Fibroblast of gingiva (primary cell): ENCODE measurements around the gene SOS2.
"Not testable (repeated sequence)": the region's sequence is repeated elsewhere in the genome, so short reads cannot be mapped to it uniquely, and the experiment has no call there.

ENCODE experiments used
- DNase-seq: peaks from one replicate; pipeline ENCODE4 v3.0.0-alpha.2; 2011; ENCODE audit warnings: low read depth

The SOS2 gene

DNA sequence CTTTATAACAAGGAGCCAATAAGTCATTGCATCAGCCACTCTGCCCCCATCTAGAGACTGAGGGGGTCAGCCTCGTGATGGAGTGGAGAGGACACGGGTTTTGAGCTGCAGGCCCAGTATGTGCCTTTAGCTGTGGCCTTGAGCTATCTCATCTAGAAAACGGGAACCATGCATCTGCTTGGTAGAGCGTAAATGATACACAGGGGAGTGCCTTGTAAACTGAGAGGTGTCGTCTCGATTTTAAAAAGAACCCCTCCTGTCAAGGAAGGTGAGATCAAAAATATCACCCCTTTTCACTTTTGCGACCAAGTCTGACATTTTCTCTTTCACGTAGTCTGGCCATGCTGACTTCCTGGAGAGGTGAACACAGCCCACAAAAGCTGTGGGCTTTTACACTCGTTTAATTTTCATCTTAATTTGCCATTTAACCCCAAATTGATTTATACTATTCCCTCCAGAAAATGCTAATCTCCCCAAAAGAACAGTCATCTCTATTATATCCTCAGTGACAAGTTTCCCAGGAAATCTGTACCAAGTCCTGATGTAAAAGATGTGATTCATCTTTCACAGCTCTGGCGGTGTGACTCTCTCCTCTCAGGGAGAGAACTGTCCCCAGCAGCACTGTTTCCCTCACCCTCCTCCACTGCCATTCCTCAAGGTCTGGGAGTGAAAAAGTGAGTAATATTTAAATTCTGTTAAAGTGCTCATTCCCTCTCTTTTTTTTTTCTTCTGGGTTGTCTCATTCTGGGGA, 145.6 kb downstream of the SOS2 start:
- DNase-seq: no peak

DNA sequence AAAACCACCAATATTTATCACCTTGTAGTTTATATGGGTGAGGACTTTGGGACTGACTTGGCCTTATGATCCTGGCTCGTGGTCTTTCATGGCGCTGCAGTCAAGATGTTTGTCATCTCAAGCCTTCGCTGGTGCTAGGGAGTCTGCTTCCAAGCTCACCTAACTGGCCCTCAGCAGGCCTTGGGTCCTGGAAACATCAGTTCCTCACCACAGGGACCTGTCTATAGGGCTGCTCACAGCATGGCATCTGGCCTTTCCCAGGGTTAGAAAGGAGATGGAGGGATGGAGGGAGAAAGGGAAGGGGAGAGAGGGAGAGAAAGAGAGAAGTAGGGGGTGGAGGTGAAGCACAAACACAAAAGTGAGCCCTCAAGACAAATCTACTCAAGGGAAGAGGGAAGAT, 146.7 kb downstream of the SOS2 start:
- DNase-seq: no peak

DNA sequence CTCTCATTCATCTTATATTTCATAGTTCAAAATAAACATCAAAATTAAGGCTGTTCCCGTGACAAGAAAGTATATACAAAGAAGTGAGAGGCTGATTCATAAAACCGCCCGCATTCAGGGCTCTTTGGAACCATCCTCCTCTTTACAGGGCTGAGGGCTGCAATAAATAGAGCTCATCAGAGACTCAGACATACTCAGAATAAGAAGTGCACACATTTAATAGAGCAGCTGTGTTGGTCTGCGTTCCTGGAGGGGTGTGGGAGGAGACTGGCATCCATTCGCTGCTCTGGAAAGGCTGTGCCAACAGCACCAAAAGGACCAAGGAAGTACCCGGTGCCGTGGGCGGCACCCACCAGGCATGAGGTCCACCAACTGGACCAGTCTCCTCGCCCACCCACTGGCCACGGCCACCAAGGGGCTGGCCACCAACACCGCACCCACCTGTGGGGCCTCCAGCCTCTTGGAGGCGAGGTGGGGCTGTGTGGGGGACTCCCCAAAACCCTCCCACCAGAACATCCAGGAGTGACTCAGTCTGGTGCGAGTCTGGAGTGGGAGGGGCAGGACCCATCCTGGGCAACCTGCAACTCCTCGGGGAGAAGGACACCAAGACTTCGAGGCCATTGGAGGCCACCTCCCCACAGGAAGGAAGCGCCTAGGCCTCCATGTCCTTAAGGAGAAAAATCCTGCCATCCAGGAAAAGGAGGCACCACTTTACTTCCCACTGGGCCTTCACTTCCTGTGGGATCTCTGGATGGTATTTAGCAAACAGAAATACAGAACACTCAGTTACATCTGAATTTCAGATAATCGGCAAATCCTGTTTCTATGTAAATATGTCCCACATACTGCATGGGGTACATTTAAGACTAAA, 147.7 kb downstream of the SOS2 start:
- no peak for DNase-seq

DNA sequence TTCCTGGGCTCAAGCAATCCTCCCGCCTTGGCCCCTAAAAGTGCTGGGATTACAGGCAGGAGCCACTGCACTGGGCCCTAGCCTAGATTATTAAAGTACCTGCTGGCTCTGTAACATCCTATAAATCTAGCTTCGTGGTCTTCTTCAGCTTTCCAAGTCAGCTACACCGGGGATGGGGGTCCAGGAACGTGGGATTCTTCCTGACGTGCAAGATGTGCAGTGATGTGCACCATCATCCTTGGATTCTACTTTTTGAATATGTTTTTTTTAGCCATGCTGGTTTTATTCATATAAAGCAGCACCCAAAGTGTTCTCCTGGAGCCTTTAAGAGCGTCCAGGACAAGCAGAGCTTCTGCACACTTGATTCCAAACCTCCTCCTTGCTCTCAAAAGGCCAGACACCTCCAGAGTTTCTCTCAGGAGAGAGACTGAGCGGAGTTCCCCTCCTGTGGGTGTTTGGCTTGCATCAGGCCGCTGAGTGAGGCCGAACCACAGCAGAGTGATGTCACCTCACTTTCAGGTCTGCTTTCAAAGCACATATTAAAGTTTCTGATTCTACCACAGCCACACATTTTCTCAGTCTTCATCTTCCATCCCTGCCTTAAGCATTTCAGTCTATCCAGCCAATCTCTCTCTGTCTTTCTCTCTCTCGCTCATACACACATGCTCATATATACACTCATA, 148.5 kb downstream of the SOS2 start:
- DNase-seq: no peak

DNA sequence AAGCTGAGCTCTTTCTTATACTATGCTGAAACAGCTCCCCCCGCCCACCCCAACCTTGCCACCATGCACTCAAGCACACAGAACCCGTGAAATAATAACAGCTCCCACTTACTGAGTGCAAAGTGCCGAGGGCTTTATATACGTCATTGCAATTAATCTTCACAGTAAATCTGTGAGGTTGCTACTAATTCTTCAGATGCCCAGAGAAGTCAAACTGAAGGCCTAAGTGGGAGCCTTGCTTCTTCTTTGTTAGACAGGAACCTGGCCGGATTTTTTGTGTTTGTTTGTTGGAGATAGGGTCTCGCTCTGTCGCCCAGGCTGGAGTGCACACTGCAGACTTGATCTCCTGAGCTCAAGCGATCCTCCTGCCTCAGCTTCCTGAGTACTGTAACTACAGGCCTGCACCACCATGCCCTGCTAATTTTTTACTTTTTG, 149.1 kb downstream of the SOS2 start:
- no peak for DNase-seq

DNA sequence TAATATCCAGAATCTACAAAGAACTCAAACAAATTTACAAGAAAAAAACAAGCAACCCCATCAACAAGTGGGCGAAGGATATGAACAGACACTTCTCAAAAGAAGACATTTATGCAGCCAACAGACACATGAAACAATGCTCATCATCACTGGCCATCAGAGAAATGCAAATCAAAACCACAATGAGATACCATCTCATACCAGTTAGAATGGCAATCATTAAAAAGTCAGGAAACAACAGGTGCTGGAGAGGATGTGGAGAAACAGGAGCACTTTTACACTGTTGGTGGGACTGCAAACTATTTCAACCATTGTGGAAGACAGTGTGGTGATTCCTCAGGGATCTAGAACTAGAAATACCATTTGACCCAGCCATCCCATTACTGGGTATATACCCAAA, 152.3 kb downstream of the SOS2 start:
- DNase-seq: not testable (repeated sequence)

DNA sequence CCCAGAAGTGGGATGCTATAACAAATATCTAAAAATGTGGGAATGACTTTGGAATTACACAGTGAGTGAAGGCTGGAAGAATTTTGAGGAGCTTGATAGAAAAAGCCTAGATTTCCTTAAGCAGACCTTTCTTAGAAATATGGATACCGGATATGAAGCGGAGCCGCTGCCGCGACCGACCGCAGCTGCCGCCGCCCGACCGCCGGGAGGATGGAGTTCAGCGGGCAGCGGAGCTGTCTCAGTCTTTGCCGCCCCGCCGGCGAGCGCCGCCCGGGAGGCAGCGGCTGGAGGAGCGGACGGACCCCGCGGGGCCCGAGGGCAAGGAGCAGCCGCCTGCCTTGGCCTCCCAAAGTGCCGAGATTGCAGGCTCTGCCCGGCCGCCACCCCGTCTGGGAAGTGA, 157.7 kb downstream of the SOS2 start:
- DNase-seq: not testable (repeated sequence)

DNA sequence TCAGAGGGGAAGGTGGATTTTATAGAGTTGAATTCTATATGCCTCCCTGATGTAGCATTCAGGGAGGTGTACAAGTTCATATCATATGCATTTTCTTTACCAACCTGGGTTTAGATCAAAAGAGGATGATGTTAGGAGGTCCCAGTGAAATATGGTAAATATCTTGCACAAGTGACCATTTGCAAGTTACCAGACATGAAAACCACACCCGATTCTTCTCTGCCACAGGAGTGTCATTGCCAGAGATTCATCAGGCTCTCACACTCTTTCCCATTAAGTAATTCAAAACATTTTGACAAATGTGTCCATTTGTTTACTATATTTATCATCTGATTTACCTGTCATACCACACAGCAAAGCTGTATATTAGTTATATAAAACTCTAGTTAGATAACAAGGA, 159.0 kb downstream of the SOS2 start:
- no peak for DNase-seq

DNA sequence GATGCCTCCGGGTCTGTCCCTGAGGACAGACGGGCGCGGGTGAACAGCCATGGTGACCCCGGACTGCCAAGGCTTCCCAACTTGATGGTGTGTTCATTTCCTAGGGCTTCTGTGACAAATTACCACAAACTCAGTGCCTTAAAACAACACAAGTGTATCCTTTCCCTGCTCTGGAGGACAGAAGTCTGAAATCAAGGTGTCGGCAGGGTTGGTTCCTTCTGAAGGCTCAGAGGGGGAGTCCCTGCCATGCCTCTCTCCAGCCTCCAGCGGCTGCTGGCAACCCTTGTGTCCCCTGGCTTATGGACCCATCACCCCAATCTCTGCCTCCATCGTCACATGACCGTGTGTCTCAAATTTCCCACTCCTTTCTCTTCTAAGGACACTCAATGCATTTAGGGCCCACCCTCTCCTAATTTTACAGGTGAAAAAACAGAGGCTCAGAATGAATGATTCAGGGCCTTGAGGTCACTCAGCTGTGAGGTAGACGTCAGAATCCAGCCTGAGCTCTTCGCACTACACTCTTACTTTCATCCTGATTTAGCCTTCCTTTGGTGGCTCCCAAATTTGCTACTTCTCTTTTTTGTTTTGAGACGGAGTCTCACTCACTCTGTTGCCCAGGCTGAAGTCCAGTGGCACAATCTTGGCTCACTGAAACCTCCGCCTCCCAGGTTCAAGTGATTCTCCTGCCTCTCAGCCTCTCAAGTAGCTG, 160.4 kb downstream of the SOS2 start:
- DNase-seq: no peak

DNA sequence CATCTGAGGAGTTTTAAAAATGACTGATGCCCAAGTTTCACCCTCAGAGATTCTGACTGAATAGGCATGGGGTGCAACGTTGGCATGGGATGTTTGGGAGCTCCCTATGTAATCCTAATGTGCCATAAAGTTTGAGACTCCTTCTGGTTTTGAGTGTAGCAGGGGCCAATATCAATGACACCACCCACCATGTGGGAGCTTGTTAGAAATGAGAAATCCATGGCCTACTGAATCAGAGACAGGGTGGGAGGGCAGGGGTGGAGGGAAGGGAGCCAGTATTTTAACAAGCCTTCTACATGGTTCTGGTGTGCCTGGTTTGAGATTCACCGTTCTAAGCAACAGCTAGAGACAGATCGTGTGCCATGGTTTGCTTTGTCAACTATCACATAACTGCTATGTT, 161.1 kb downstream of the SOS2 start:
- DNase-seq: no peak

DNA sequence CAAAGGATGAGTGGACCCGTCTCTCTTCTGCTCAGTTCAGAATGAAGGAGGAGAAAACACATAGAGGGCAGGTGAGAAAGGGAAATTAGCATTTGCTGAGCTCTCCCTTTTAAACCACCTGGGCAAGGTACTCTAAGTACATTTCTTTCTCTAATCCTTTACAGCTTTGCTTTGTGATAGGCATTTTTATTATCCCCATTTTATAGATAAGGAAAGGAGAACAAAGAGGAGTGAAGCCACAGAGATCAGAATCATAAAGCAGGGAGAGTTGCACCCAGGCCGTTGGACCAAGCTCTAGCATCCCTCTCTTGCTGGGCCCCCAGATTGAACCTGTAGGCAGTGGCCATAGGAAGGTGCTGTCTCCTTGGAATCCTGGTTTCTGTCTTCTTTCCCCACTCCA, 162.1 kb downstream of the SOS2 start:
- no peak for DNase-seq

DNA sequence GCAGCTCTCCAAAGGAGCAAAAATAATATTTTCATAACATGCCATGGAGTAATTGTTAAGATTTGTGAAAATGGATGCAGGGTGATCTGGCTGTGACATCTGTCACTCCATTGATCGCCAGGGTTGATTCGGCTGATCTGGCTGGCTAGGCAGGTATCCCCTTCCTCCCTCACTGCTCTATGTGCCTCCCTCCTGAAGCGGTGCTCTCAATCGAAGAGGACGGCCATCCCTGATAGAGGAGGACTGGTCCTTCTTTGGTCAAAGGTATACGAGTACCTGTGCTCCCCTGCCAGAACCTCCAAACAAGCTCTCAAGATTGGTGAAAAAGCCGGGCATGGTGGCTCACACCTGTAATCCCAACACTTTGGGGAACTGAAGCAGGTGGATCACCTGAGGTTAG, 162.9 kb downstream of the SOS2 start:
- no peak for DNase-seq

DNA sequence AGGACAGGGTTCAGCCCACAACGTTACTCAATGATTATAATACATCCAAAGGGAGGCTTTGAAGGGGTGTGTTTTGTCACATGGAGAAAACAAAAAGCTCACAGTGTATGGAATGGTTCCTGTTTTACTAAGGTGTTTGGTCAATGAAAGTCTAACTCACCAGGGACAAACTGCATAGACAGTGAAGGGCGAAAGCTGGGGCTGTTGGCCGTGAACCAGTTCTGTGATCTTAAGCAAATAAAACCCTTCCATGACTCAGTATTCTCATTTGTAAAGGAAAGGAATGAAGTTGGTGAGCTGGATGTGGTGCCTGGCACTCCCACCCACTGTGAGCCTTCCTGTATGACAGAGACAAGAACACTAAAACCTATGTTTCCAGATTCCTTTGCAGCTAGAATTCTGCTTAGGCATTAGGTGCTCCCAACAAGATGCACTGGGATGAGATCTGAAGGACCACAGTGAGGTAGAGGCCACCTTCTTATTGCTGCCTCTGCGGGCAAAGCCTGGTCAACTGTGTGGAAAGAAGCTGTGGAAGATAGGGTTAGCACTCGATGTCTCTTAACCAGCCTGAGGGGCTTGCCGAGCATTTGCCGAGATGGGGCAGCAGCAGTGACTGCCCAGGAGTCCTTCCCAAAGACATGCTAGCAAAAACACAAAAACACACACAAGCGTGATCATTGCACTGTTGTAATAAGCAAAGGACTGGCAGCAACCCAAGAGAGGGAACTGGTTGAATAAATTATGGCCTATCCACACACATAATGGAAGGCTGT, 163.5 kb downstream of the SOS2 start:
- DNase-seq: peak; percentile 52
